ENCODE data around the gene NPW.

DNA sequence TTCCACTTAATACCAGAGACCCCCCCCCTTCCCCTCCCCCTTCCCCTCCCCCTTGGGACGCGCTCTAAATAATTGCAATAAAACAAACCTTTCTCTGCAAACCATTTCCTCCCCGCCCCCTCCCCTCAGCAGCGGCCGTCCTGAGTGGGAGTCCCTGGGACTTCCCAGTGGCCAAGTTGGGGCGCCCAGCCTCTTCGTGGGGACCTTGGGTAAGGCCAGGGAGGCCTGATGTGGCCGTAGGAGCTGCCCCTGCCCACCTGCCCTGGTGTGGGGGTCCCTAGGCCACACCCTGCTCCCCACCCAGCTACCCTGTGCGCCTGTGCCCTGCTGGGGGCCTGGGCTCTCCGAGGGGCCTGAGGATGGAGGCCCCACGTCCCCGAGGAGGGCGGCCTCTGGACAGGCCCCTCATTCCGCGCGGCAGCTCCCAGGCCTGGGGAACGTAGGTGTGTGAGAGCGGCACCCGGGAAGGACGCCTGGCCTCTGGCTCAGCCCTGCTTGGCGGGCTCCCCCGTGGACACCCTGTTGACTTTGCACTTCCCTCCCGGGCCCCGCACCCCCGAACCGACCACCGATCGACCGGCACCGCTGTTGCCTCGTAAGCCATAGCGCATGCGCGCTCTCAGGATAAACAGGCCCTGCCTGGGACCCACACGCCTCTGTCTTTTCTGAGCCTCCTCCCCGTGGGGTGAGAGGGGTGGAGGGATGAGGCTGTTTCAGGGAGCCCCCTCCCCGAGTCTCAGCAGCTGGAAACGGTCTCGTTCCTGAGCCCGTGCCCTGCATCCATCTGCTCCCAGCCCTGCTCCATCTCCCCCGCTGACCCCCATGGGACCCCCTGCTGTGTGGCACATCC is 19.0 kb downstream of the NPW start:
- TF ChIP-seq CTCF (IDR thresholded peaks at IDR 0.05), result no peak
- no peak for TF ChIP-seq POLR2AphosphoS5 (IDR thresholded peaks at IDR 0.05)
- no peak for TF ChIP-seq POLR2A (IDR thresholded peaks at IDR 0.05)
- TF ChIP-seq EP300 (IDR thresholded peaks at IDR 0.05), result no peak

Data from stomach (tissue), 4 donors.